GM23338 (cell line): Measurements from ENCODE around the gene EMSY. TPM values are rescaled to one million over a fixed set of nuclear protein-coding genes. Genes with fewer than 3 reads are reported as not detected.

Source experiments
- ATAC-seq: fragments of 200-7000 bp; cut with Tn5 transposase; 3 replicates; pipeline ENCODE4 v1.9.1; 2020
- DNase-seq: peaks from one replicate; pipeline ENCODE4 v3.0.0-alpha.2; 2015; ENCODE audit warnings: low spot score
- H2AFZ ChIP-seq: fragments of 200-600 bp; sonication (generic); 2 replicates; pipeline ENCODE4 v1.8.0; 2016; ENCODE audit warnings: antibody characterized with exemption, mild to moderate bottlenecking, moderate library complexity
- H3F3A ChIP-seq: fragments of 200-600 bp; sonication (generic); replicated peaks from 2 replicates; pipeline ENCODE4 v1.8.0; 2017; ENCODE audit warnings: antibody characterized with exemption, mixed run types, low read depth
- H3K27ac ChIP-seq: fragments of 200-600 bp; sonication (generic); 2 replicates; pipeline ENCODE4 v1.6.1; 2016; ENCODE audit warnings: low read depth
- H3K27me3 ChIP-seq: fragments of 200-600 bp; sonication (generic); 2 replicates; pipeline ENCODE4 v1.8.0; 2016; ENCODE audit warnings: mild to moderate bottlenecking, mixed run types, moderate library complexity; ENCODE audit not compliant: insufficient read depth
- H3K36me3 ChIP-seq: fragments of 200-600 bp; sonication (generic); 2 replicates; pipeline ENCODE4 v1.8.0; 2016; ENCODE audit warnings: mild to moderate bottlenecking; ENCODE audit not compliant: insufficient read depth
- H3K4me1 ChIP-seq: fragments of 200-600 bp; sonication (generic); 2 replicates; pipeline ENCODE4 v1.8.0; 2016; ENCODE audit warnings: mild to moderate bottlenecking, moderate library complexity; ENCODE audit not compliant: insufficient read depth
- H3K4me2 ChIP-seq: fragments of 200-600 bp; sonication (generic); 2 replicates; pipeline ENCODE4 v1.7.1; 2017; ENCODE audit warnings: mixed run types
- H3K4me3 ChIP-seq: fragments of 200-600 bp; sonication (generic); 2 replicates; pipeline ENCODE4 v1.6.1; 2016; ENCODE audit warnings: mixed run types
- H3K79me2 ChIP-seq: fragments of 200-600 bp; sonication (generic); replicated peaks from 2 replicates; pipeline ENCODE4 v1.8.0; 2017; ENCODE audit warnings: mild to moderate bottlenecking; ENCODE audit not compliant: insufficient read depth
- H3K9me2 ChIP-seq: fragments of 200-600 bp; sonication (generic); 2 replicates; pipeline ENCODE4 v1.8.0; 2017; ENCODE audit not compliant: insufficient read depth
- H4K20me1 ChIP-seq: fragments of 200-600 bp; sonication (generic); replicated peaks from 2 replicates; pipeline ENCODE4 v1.8.0; 2017; ENCODE audit warnings: mild to moderate bottlenecking; ENCODE audit not compliant: insufficient read depth
- H3K27ac Mint-ChIP-seq: 2 replicates; pipeline ENCODE4 v1.8.0; 2020; ENCODE audit warnings: inconsistent platforms, mild to moderate bottlenecking, moderate library complexity, mixed read lengths
- H3K27me3 Mint-ChIP-seq: 3 replicates; pipeline ENCODE4 v1.8.0; 2022; ENCODE audit warnings: low read depth, mild to moderate bottlenecking, moderate library complexity, mixed read lengths, inconsistent platforms; ENCODE audit not compliant: insufficient read depth, poor library complexity
- H3K36me3 Mint-ChIP-seq: 3 replicates; pipeline ENCODE4 v1.8.0; 2021; ENCODE audit warnings: low read depth, mild to moderate bottlenecking, inconsistent platforms, moderate library complexity, mixed read lengths
- H3K4me1 Mint-ChIP-seq: 3 replicates; pipeline ENCODE4 v1.8.0; 2020; ENCODE audit warnings: mild to moderate bottlenecking, inconsistent platforms, mixed read lengths
- H3K4me3 Mint-ChIP-seq: 3 replicates; pipeline ENCODE4 v1.8.0; 2021; ENCODE audit warnings: moderate library complexity, mild to moderate bottlenecking, inconsistent platforms, mixed read lengths
- H3K9me3 Mint-ChIP-seq: 3 replicates; pipeline ENCODE4 v1.8.0; 2020; ENCODE audit warnings: moderate library complexity, mild to moderate bottlenecking, inconsistent platforms, mixed read lengths
- CREB1 ChIP-seq: fragments of 250-450 bp; sonication (Bioruptor Pico); IDR thresholded peaks from 2 replicates; pipeline ENCODE4 v1.5.0; 2020; ENCODE audit warnings: low read depth, mild to moderate bottlenecking, moderate library complexity
- EZH2 ChIP-seq: fragments of 200-600 bp; sonication (generic); IDR thresholded peaks from one replicate; pipeline ENCODE4 v1.8.0; 2017; ENCODE audit warnings: antibody characterized with exemption, mild to moderate bottlenecking, low read depth; ENCODE audit not compliant: unreplicated experiment
- NANOG ChIP-seq: IDR thresholded peaks from 2 replicates; pipeline ENCODE4 v1.6.1; 2016; ENCODE audit warnings: antibody characterized with exemption, borderline replicate concordance
- STAT1 ChIP-seq: IDR thresholded peaks from one replicate; pipeline ENCODE4 v1.6.1; 2016; ENCODE audit warnings: antibody characterized with exemption; ENCODE audit not compliant: unreplicated experiment
- ZNF114 ChIP-seq: fragments of 250-450 bp; sonication (Bioruptor Pico); IDR thresholded peaks from 2 replicates; pipeline ENCODE4 v1.5.0; 2020; ENCODE audit warnings: mild to moderate bottlenecking, moderate library complexity
- ZNF331 ChIP-seq: fragments of 250-450 bp; sonication (Bioruptor Pico); IDR thresholded peaks from 2 replicates; pipeline ENCODE4 v1.5.0; 2020; ENCODE audit warnings: low read depth, mild to moderate bottlenecking, moderate library complexity
- ZNF462 ChIP-seq: fragments of 250-450 bp; sonication (Bioruptor Pico); IDR thresholded peaks from 2 replicates; pipeline ENCODE4 v1.5.0; 2020; ENCODE audit warnings: mild to moderate bottlenecking, moderate library complexity
- polyA plus RNA-seq: library from polyadenylated mRNA; unstranded; fragments of >200 nt; fragmentation: Nextera tagmentation; extraction: Ambion mirVana; gene quantifications from 2 replicates; pipeline ENCODE4 v1.2.1, GENCODE V29; 2016
- total RNA-seq: library from RNA; depleted of rRNA; stranded (reverse); fragments of >200 nt; shearing (Covaris generic); gene quantifications from 2 replicates; pipeline ENCODE4 v1.2.3, GENCODE V29; 2014
- TF ChIP-seq, protein P1 (sequence below): IDR thresholded peaks from 2 replicates; pipeline ENCODE4 v1.6.1; 2016; ENCODE audit warnings: antibody characterized with exemption
- TF ChIP-seq, protein P2 (sequence below): IDR thresholded peaks from one replicate; pipeline ENCODE4 v1.6.1; 2018; ENCODE audit warnings: antibody characterized with exemption; ENCODE audit not compliant: unreplicated experiment

Gene EMSY
- total and polyA plus RNA-seq, 2 experiments from 2014 or later, result 25.0 to 46.9 TPM

- Histone ChIP-seq H3K27me3 (no peaks in the 10 kb centered on the region), H3K4me2 (no peak overlapping the region), H3K27ac (no peak overlapping the region), H3K79me2 (peaks cover 10% of the 10 kb centered on the region), H3K4me1 (no peaks in the 10 kb centered on the region), H4K20me1 (peaks cover 2% of the 10 kb centered on the region; the same call in 1 of the 2 replicates), H3K9me2 (no peaks in the 10 kb centered on the region), H3K36me3 (peaks cover 15% of the 10 kb centered on the region), H3K4me3 (no peak overlapping the region), H2AFZ (no peak overlapping the region), H3F3A (no peaks in the 10 kb centered on the region)
- no peak for TF ChIP-seq ZNF462
- TF ChIP-seq CREB1 (CRISPR knock-in tag), result no peak
- no peak for TF ChIP-seq EZH2
- TF ChIP-seq ZNF331 (CRISPR knock-in tag), result no peak
- TF ChIP-seq, protein P1, sequence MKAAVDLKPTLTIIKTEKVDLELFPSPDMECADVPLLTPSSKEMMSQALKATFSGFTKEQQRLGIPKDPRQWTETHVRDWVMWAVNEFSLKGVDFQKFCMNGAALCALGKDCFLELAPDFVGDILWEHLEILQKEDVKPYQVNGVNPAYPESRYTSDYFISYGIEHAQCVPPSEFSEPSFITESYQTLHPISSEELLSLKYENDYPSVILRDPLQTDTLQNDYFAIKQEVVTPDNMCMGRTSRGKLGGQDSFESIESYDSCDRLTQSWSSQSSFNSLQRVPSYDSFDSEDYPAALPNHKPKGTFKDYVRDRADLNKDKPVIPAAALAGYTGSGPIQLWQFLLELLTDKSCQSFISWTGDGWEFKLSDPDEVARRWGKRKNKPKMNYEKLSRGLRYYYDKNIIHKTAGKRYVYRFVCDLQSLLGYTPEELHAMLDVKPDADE, result no peak
- TF ChIP-seq ZNF114 (CRISPR knock-in tag), result no peak
- no peak for TF ChIP-seq STAT1
- TF ChIP-seq, protein P2, sequence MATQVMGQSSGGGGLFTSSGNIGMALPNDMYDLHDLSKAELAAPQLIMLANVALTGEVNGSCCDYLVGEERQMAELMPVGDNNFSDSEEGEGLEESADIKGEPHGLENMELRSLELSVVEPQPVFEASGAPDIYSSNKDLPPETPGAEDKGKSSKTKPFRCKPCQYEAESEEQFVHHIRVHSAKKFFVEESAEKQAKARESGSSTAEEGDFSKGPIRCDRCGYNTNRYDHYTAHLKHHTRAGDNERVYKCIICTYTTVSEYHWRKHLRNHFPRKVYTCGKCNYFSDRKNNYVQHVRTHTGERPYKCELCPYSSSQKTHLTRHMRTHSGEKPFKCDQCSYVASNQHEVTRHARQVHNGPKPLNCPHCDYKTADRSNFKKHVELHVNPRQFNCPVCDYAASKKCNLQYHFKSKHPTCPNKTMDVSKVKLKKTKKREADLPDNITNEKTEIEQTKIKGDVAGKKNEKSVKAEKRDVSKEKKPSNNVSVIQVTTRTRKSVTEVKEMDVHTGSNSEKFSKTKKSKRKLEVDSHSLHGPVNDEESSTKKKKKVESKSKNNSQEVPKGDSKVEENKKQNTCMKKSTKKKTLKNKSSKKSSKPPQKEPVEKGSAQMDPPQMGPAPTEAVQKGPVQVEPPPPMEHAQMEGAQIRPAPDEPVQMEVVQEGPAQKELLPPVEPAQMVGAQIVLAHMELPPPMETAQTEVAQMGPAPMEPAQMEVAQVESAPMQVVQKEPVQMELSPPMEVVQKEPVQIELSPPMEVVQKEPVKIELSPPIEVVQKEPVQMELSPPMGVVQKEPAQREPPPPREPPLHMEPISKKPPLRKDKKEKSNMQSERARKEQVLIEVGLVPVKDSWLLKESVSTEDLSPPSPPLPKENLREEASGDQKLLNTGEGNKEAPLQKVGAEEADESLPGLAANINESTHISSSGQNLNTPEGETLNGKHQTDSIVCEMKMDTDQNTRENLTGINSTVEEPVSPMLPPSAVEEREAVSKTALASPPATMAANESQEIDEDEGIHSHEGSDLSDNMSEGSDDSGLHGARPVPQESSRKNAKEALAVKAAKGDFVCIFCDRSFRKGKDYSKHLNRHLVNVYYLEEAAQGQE, result no peak
- TF ChIP-seq NANOG, result no peak
- Mint-ChIP-seq H3K4me1 (no peaks in the 10 kb centered on the region), H3K4me3 (no peak overlapping the region), H3K36me3 (peaks cover 24% of the 10 kb centered on the region), H3K27ac (no peak overlapping the region), H3K27me3 (no peaks in the 10 kb centered on the region), H3K9me3 (no peaks in the 10 kb centered on the region)
- DNase-seq (no peak), ATAC-seq (no peak)
Measured at GRCh38 chr11:76471382-76471781, 26.6 kb downstream of the EMSY start.
